K562 (cell line): ENCODE data around the gene STT3B. TPM values are rescaled to one million over a fixed set of nuclear protein-coding genes. Genes with fewer than 3 reads are reported as not detected.

Experiments used
- ATF7 ChIP-seq: fragments of 450-650 bp; IDR thresholded peaks from 2 replicates; pipeline ENCODE4 v1.7.1; 2014; ENCODE audit warnings: mild to moderate bottlenecking, moderate library complexity
- BRF1 ChIP-seq: IDR thresholded peaks from 3 replicates; pipeline ENCODE4 v1.6.1; 2011; ENCODE audit warnings: borderline replicate concordance, mild to moderate bottlenecking; ENCODE audit not compliant: insufficient read length; ENCODE audit errors: extremely low read depth
- CBFA2T2 ChIP-seq: fragments of 450-650 bp; conservative IDR thresholded peaks from 2 replicates; pipeline ENCODE4 v1.6.1; 2017; ENCODE audit warnings: mild to moderate bottlenecking
- CXXC5 ChIP-seq: fragments of 250-450 bp; sonication (Bioruptor Pico); IDR thresholded peaks from 2 replicates; pipeline ENCODE4 v1.8.0; 2022; ENCODE audit warnings: inconsistent platforms, mild to moderate bottlenecking, moderate library complexity
- DNMT1 ChIP-seq: fragments of 450-650 bp; IDR thresholded peaks from 2 replicates; pipeline ENCODE4 v1.6.1; 2016; ENCODE audit warnings: antibody characterized with exemption, mild to moderate bottlenecking
- ETV1 ChIP-seq: fragments of 450-650 bp; conservative IDR thresholded peaks from 2 replicates; pipeline ENCODE4 v1.6.1; 2016; ENCODE audit warnings: missing genetic modification characterization, control low read depth, low read depth, missing compliant biosample characterization
- ETV6 ChIP-seq, 3 experiments: fragments of 150-350 bp in 1 of 3; sonication (generic) in 1 of 3; formaldehyde crosslinking in 1 of 3; IDR thresholded peaks; 2 replicates each; pipeline versions ENCODE4 v1.6.1 to v1.8.0; 2014 to 2022; ENCODE audit warnings: borderline replicate concordance in 2 of 3, low read depth in 2 of 3, antibody characterized with exemption in 1 of 3, low read length in 1 of 3, mild to moderate bottlenecking in 1 of 3, missing genetic modification reagents in 1 of 3
- GABPB1 ChIP-seq: sonication (generic); formaldehyde crosslinking; IDR thresholded peaks from 2 replicates; pipeline ENCODE4 v1.8.0; 2022; ENCODE audit warnings: mild to moderate bottlenecking, missing genetic modification reagents
- NBN ChIP-seq: fragments of 450-650 bp; IDR thresholded peaks from 2 replicates; pipeline ENCODE4 v1.6.1; 2016; ENCODE audit warnings: low read depth, mild to moderate bottlenecking
- NFE2 ChIP-seq: IDR thresholded peaks from 2 replicates; pipeline ENCODE4 v1.6.1; 2014; ENCODE audit warnings: antibody characterized with exemption, low read depth
- NFRKB ChIP-seq: fragments of 450-650 bp; IDR thresholded peaks from 2 replicates; pipeline ENCODE4 v1.6.1; 2016; ENCODE audit warnings: low read depth
- NR2C2 ChIP-seq, 2 experiments: fragments of 200-800 bp in 1 of 2; sonication (Bioruptor generic) in 1 of 2; sonication (generic) in 1 of 2; formaldehyde crosslinking in 1 of 2; IDR thresholded peaks; 2 replicates each; pipeline versions ENCODE4 v1.6.1 to v1.8.0; 2016 to 2022; ENCODE audit warnings: mild to moderate bottlenecking in 1 of 2, missing compliant biosample characterization in 1 of 2, missing genetic modification characterization in 1 of 2, missing genetic modification reagents in 1 of 2
- RUNX1 ChIP-seq: sonication (generic); IDR thresholded peaks from 2 replicates; pipeline ENCODE4 v1.6.1; 2016; ENCODE audit warnings: antibody characterized with exemption, low read depth
- SAP30 ChIP-seq: fragments of 200-600 bp; sonication (generic); IDR thresholded peaks from 2 replicates; pipeline ENCODE4 v1.6.1; 2012; ENCODE audit warnings: borderline replicate concordance, low read depth, mild to moderate bottlenecking, moderate library complexity, low read length, control low read depth, inconsistent platforms; ENCODE audit not compliant: insufficient read depth, poor library complexity, severe bottlenecking
- SNRNP70 ChIP-seq: fragments of 200-400 bp; formaldehyde crosslinking; optimal IDR thresholded peaks from 2 replicates; pipeline ENCODE3; 2017; ENCODE audit warnings: low read depth, low read length
- TRIM28 ChIP-seq: fragments of 450-650 bp; IDR thresholded peaks from 2 replicates; pipeline ENCODE4 v1.6.1; 2017
- ZBTB1 ChIP-seq: sonication (generic); formaldehyde crosslinking; IDR thresholded peaks from 2 replicates; pipeline ENCODE4 v1.8.1; 2023; ENCODE audit warnings: missing genetic modification reagents, low read depth, mild to moderate bottlenecking, borderline replicate concordance
- ZNF197 ChIP-seq: fragments of 200-800 bp; sonication (Bioruptor generic); IDR thresholded peaks from 2 replicates; pipeline ENCODE4 v1.6.1; 2016; ENCODE audit warnings: low read depth, missing genetic modification characterization, missing compliant biosample characterization
- ZNF592 ChIP-seq: fragments of 450-650 bp; IDR thresholded peaks from 2 replicates; pipeline ENCODE4 v1.6.1; 2017; ENCODE audit warnings: antibody characterized with exemption, mild to moderate bottlenecking
- ZNF639 ChIP-seq, 2 experiments: fragments of 200-800 bp in 1 of 2; sonication (Bioruptor generic) in 1 of 2; sonication (generic) in 1 of 2; formaldehyde crosslinking in 1 of 2; IDR thresholded peaks in 1 of 2; conservative IDR thresholded peaks in 1 of 2; 2 replicates each; pipeline versions ENCODE4 v1.5.0 to v1.6.1; 2016 to 2020; ENCODE audit warnings: missing compliant biosample characterization in 1 of 2, missing genetic modification characterization in 1 of 2, missing genetic modification reagents in 1 of 2
- polyA plus RNA-seq, 8 experiments: library from polyadenylated mRNA; depleted of rRNA in 4 of 8; stranded (reverse) in 5 of 8; unstranded in 3 of 8; fragments of >200 nt; fragmentation: Nextera tagmentation in 2 of 8; fragmentation: Illumina TruSeq in 1 of 8; extraction: Ambion mirVana in 2 of 8; extraction: Trizol in 1 of 8; gene quantifications; 2 replicates each; pipeline versions ENCODE4 v1.2.1 to v1.2.3, GENCODE V29; 2011 to 2014; ENCODE audit warnings: inconsistent platforms in 1 of 8, missing spikeins in 1 of 8
- total RNA-seq, 7 experiments: library from RNA; depleted of rRNA in 6 of 7; stranded (reverse); fragments of >200 nt in 6 of 7; fragmentation: Illumina TruSeq in 2 of 7; extraction: Trizol in 2 of 7; gene quantifications; 2 replicates each; pipeline versions ENCODE4 v1.2.1 to v1.2.3, GENCODE V29; 2011 to 2021; ENCODE audit warnings: low replicate concordance in 1 of 7

Gene STT3B
- total and polyA plus RNA-seq, 9 of the 15 experiments (the other 6 are each of a cell fraction or from before 2014, with no cell fraction given), result 22.4 to 147 (median 100) TPM

- TF ChIP-seq BRF1 (no peak), NBN (peak; percentile 60; the same call in 1 of the 2 replicates), CXXC5 (CRISPR knock-in tag) (0 out of 2 replicates have a peak, but pooled peaks have one; percentile 27), GABPB1 (peak; percentile 88), ZBTB1 (CRISPR knock-in tag) (no peak), ATF7 (peak; percentile 82), NFRKB (peak; percentile 56; the same call in 1 of the 2 replicates), SAP30 (no peak), ZNF639 (CRISPR knock-in tag; conservative IDR thresholded peaks at IDR 0.05 in 1 of 2, IDR thresholded peaks at IDR 0.05 in 1 of 2) (0 out of 4 replicates have a peak, but pooled peaks of 1 of the 2 experiments have one; percentile 6), TRIM28 (no peak), NR2C2 (CRISPR knock-in tag; IDR thresholded peaks at IDR 0.05) (no peak), NR2C2 (tag; IDR thresholded peaks at IDR 0.05) (0 out of 2 replicates have a peak, but pooled peaks have one; percentile 18), ZNF197 (CRISPR knock-in tag) (0 out of 2 replicates have a peak, but pooled peaks have one; percentile 39), CBFA2T2 (no peak), ETV6 (IDR thresholded peaks at IDR 0.05; ENCODE audit: borderline replicate concordance in 1 of 2, low read depth in 2 of 2, low read length in 1 of 2) (no peak), ETV6 (CRISPR knock-in tag; IDR thresholded peaks at IDR 0.05; ENCODE audit: borderline replicate concordance) (no peak), RUNX1 (no peak), DNMT1 (no peak), ZNF592 (peak; percentile 73), SNRNP70 (no peak), ETV1 (tag) (peak; percentile 77), NFE2 (peak; percentile 78)
These were observed 10.6 kb upstream of the STT3B start (continued) for GRCh38 chr3:31522152-31522551.
